NT2/D1 (cell line): ENCODE measurements around the gene MYO9B.

ENCODE experiments used
- SUZ12 ChIP-seq: IDR thresholded peaks from 2 replicates; pipeline ENCODE4 v1.6.1; 2011; ENCODE audit not compliant: insufficient read length, insufficient read depth; ENCODE audit errors: extremely low read depth
- YY1 ChIP-seq: IDR thresholded peaks from 2 replicates; pipeline ENCODE4 v1.6.1; 2011; ENCODE audit not compliant: insufficient read length, insufficient read depth
- ZNF274 ChIP-seq: IDR thresholded peaks from 2 replicates; pipeline ENCODE4 v1.6.1; 2011; ENCODE audit warnings: mild to moderate bottlenecking, low read depth, low read length

GRCh38 chr19:17098326-17098725 is 22.7 kb downstream of the MYO9B start:
- TF ChIP-seq YY1 (no peak), ZNF274 (no peak), SUZ12 (no peak)
